HG02840 (cell line): Measurements from ENCODE around the gene PTGES3.
A peak's percentile ranks its signal among the peaks of the same experiment; 100 is the strongest.

Experiments
- ATAC-seq: cut with Tn5 transposase; IDR thresholded peaks from one replicate; pipeline ENCODE4 v1.9.1; 2021; ENCODE audit warnings: mild to moderate bottlenecking, moderate library complexity, moderate number of reproducible peaks; ENCODE audit not compliant: unreplicated experiment, low FRiP score

PTGES3 gene

GRCh38 chr12:56631790-56632700 is 56.0 kb downstream of the PTGES3 start:
- ATAC-seq: no peak

- ATAC-seq: peak; percentile 52
Observed at GRCh38 chr12:56630180-56630632, 57.9 kb downstream of the PTGES3 start, which contains the start of gene BAZ2A. TSS of gene BAZ2A (minus strand) at chr12:56630326. CDS start at chr12:56617530, 12,796 bp downstream.

DNA sequence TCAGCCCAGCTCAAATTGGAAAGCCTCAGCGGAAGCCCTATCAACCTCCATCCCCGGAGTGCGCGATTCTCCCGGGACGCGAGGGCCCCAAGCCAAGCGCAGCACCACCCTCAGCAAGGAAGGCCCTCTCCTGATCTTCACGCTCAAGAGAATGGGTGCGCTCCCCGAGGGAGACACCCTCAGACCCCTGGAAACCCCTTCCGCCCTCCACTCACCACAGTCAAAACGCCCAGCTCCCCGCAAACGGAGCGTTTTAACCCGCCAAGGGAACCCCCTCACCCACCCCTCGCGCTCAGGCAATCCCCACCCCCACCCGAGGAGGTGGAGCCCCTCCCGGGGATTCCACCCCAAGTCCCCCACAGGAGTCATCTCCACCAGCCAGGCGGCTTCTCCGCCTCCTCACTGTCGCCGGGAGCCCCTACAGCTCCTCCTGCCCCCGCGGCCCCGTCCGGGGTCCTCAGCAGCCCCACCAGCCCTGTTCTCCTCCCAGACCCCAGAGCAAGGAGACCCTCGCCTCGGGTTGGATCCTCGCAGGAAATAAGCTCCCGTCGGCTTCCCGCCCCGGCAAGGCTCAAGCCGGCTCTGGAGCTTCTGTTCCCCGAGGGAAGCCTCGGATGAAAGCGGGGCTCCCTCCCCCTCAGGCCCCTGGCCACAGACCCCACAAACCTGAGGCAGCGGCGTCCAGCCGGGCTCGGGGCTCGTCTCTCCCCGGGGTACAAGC is 58.5 kb downstream of the PTGES3 start:
- ATAC-seq: peak; percentile 10

DNA sequence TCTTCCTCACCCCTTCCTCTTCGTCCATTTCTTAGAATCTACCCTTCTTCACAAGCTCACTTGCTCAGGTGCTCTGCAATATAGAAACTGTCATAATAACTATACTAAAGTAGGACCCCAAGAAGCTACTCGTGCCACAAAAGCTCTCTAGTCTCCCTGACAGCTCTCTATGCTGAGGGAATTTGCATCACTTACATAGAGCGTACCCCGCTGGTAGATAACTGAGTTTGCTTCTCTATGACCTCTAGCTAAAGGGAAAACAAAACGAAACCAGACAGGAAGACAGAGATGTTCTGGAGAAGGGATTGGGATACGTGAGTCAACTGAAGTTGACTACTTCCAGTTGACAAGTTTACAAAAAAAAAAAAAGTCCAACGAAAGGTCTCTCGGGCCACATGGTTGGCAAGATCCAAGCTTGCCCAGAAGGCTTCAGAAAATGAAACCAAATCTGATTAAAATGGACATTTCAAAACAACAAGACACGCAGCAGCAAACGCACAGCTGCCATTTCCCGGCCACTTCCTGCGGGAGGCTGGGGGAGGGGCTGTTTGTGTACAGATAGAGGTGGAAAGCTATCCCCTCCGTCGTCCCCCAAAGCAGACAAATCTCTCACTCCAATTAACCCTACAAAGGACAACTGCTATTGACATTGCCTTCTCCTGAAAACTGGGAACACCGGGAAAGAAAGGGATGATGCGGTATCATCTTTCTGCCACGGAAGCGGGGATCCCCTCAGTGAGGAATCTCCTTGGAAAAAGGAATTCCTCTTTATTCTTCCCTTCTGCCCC is 59.2 kb downstream of the PTGES3 start:
- ATAC-seq: no peak

- ATAC-seq: no peak
Observed at GRCh38 chr12:56626701-56627100, 61.4 kb downstream of the PTGES3 start.

GRCh38 chr12:56622535-56622934 is 65.5 kb downstream of the PTGES3 start:
- no peak for ATAC-seq

- no peak for ATAC-seq
Observed at GRCh38 chr12:56616925-56617324, 71.2 kb downstream of the PTGES3 start.

- no peak for ATAC-seq
Observed at GRCh38 chr12:56616244-56616643, 71.8 kb downstream of the PTGES3 start.

DNA sequence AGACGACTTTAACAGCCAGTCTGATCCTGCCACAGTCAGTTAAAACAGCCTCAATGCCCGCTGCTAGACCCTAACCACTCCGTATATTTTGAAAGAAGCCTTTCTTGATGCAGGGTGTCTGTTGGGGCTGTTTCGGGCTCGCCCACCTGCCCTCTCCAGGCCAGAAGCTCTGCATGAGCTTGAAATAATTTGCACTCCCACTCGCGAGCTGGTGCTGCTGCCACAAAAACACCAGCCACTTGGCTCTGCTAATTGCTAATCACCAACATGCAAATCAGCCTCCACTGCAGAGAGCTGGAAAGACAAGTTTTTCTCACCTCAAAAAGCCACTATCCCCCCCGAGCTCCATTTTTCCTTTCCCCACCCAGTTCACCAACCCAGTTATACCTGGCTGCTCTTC is 73.5 kb downstream of the PTGES3 start:
- ATAC-seq: no peak
